SK-N-SH treated with all-trans-retinoic acid at 6 μM for 48 hours (cell line): ENCODE data around the gene CARD18.

Experiments used
- BACH2 ChIP-seq: fragments of 250-450 bp; sonication (Bioruptor Pico); IDR thresholded peaks from 2 replicates; pipeline ENCODE4 v1.9.0; 2021; ENCODE audit warnings: mild to moderate bottlenecking, borderline replicate concordance
- GLIS3 ChIP-seq: fragments of 250-450 bp; sonication (Bioruptor Pico); IDR thresholded peaks from 2 replicates; pipeline ENCODE4 v1.5.0; 2020; ENCODE audit warnings: mild to moderate bottlenecking, moderate library complexity
- RARB ChIP-seq: fragments of 250-450 bp; sonication (Bioruptor Pico); IDR thresholded peaks from 2 replicates; pipeline ENCODE4 v1.8.0; 2021; ENCODE audit warnings: mild to moderate bottlenecking, moderate library complexity
- ZC3H10 ChIP-seq: fragments of 250-450 bp; sonication (Bioruptor Pico); IDR thresholded peaks from 2 replicates; pipeline ENCODE4 v1.5.1; 2021; ENCODE audit warnings: mild to moderate bottlenecking, moderate library complexity
- ZNF565 ChIP-seq: fragments of 450-650 bp; formaldehyde crosslinking; conservative IDR thresholded peaks from 2 replicates; pipeline ENCODE4 v1.5.0; 2020; ENCODE audit warnings: low read depth, mild to moderate bottlenecking, moderate library complexity
- ZNF8 ChIP-seq: fragments of 450-650 bp; formaldehyde crosslinking; IDR thresholded peaks from 2 replicates; pipeline ENCODE4 v1.5.0; 2020; ENCODE audit warnings: mild to moderate bottlenecking, moderate library complexity
- TF ChIP-seq, protein P1 (sequence below): fragments of 250-450 bp; sonication (Bioruptor Pico); IDR thresholded peaks from 2 replicates; pipeline ENCODE4 v1.5.1; 2020; ENCODE audit warnings: low read depth, mild to moderate bottlenecking, moderate library complexity
- TF ChIP-seq, protein P2 (sequence below): fragments of 250-450 bp; sonication (Bioruptor Pico); IDR thresholded peaks from 2 replicates; pipeline ENCODE4 v1.5.0; 2020; ENCODE audit warnings: mild to moderate bottlenecking, moderate library complexity

DNA sequence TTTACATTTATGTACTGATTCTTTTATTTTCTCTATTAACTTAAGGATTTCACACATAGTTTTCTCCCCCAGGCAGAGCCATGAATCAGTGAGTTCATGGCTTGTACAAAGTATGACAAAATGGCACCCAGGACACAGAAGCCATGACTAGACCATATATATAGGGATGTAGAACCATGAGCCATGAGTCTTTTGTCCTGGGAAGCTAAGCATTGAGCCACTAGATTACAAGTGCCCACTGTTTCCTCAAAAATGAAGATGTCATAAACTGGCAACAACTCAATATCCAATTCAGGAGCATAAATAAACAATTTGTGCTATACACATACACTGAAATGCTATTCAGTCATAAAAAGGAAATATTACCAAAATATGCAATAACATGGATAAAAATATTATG lies 36.2 kb downstream of the CARD18 start:
- TF ChIP-seq ZNF8 (CRISPR knock-in tag) (no peak), GLIS3 (no peak), ZC3H10 (CRISPR knock-in tag) (no peak), ZNF565 (no peak), BACH2 (CRISPR knock-in tag) (no peak), RARB (CRISPR knock-in tag) (no peak)
- TF ChIP-seq, protein P1, sequence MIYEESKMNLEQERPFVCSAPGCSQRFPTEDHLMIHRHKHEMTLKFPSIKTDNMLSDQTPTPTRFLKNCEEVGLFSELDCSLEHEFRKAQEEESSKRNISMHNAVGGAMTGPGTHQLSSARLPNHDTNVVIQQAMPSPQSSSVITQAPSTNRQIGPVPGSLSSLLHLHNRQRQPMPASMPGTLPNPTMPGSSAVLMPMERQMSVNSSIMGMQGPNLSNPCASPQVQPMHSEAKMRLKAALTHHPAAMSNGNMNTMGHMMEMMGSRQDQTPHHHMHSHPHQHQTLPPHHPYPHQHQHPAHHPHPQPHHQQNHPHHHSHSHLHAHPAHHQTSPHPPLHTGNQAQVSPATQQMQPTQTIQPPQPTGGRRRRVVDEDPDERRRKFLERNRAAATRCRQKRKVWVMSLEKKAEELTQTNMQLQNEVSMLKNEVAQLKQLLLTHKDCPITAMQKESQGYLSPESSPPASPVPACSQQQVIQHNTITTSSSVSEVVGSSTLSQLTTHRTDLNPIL (CRISPR knock-in tag), result no peak
- TF ChIP-seq, protein P2, sequence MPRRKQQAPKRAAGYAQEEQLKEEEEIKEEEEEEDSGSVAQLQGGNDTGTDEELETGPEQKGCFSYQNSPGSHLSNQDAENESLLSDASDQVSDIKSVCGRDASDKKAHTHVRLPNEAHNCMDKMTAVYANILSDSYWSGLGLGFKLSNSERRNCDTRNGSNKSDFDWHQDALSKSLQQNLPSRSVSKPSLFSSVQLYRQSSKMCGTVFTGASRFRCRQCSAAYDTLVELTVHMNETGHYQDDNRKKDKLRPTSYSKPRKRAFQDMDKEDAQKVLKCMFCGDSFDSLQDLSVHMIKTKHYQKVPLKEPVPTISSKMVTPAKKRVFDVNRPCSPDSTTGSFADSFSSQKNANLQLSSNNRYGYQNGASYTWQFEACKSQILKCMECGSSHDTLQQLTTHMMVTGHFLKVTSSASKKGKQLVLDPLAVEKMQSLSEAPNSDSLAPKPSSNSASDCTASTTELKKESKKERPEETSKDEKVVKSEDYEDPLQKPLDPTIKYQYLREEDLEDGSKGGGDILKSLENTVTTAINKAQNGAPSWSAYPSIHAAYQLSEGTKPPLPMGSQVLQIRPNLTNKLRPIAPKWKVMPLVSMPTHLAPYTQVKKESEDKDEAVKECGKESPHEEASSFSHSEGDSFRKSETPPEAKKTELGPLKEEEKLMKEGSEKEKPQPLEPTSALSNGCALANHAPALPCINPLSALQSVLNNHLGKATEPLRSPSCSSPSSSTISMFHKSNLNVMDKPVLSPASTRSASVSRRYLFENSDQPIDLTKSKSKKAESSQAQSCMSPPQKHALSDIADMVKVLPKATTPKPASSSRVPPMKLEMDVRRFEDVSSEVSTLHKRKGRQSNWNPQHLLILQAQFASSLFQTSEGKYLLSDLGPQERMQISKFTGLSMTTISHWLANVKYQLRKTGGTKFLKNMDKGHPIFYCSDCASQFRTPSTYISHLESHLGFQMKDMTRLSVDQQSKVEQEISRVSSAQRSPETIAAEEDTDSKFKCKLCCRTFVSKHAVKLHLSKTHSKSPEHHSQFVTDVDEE (CRISPR knock-in tag), result no peak
